Activated CD4-positive, CD25-positive, alpha-beta regulatory T cell (primary cell): Measurements from ENCODE around the gene MCTS1.
"Not testable (repeated sequence)": the region's sequence is repeated elsewhere in the genome, so short reads cannot be mapped to it uniquely, and the experiment has no call there.

Source experiments
- DNase-seq, 4 experiments: peaks; one replicate each; lab custom pipeline; 2025; lab: John Stamatoyannopoulos, UW

The MCTS1 gene

GRCh38 chrX:120629667-120630537, 26.0 kb downstream of the MCTS1 start, which contains the start of gene C1GALT1C1:
C1GALT1C1 (minus strand) TSS chrX:120630054; CDS start chrX:120627166, 2,888 bp downstream.
- DNase-seq, result peak; percentile 63 to 85 (median 80)

- DNase-seq, result no peak
These were observed 34.7 kb downstream of the MCTS1 start for GRCh38 chrX:120638619-120639018.

GRCh38 chrX:120642871-120643270, 39.0 kb downstream of the MCTS1 start:
- DNase-seq, result no peak

GRCh38 chrX:120647127-120647526, 43.2 kb downstream of the MCTS1 start:
- DNase-seq, result no peak

- not testable (repeated sequence) for DNase-seq
These were observed 48.4 kb downstream of the MCTS1 start for GRCh38 chrX:120652256-120652655.

- no peak for DNase-seq
These were observed 49.1 kb downstream of the MCTS1 start for GRCh38 chrX:120653000-120653399.

- DNase-seq, result no peak
These were observed 56.7 kb downstream of the MCTS1 start for GRCh38 chrX:120660637-120661036.
